BJ (cell line): ENCODE data around the gene RASSF6. TPM values are rescaled to one million over a fixed set of nuclear protein-coding genes. Genes with fewer than 3 reads are reported as not detected.
"Not testable (repeated sequence)": the region's sequence is repeated elsewhere in the genome, so short reads cannot be mapped to it uniquely, and the experiment has no call there.

Source experiments
- CTCF ChIA-PET: fragments of 350-600 bp; formaldehyde crosslinking; extraction: SDS; loops from one replicate; lab custom pipeline; 2021; ENCODE audit warnings: antibody characterized with exemption, inconsistent platforms; lab: Yijun Ruan, JAX
- POLR2A ChIA-PET: fragments of 300-600 bp; sonication (Branson Sonifier 250); formaldehyde crosslinking; extraction: SDS; loops from one replicate; lab custom pipeline; 2021; ENCODE audit warnings: antibody characterized with exemption; lab: Charles Lee
- DNase-seq: peaks from one replicate; pipeline ENCODE4 v3.0.0-alpha.2; 2011; ENCODE audit warnings: low read depth
- H3K27me3 ChIP-seq: 2 replicates; pipeline ENCODE4 v1.6.0; 2011; ENCODE audit warnings: low read length; ENCODE audit not compliant: control insufficient read depth, insufficient read depth
- H3K36me3 ChIP-seq: 2 replicates; pipeline ENCODE4 v1.5.1; 2011; ENCODE audit warnings: low read length; ENCODE audit not compliant: control insufficient read depth, insufficient read depth
- H3K4me3 ChIP-seq: 2 replicates; pipeline ENCODE4 v1.5.1; 2011; ENCODE audit warnings: low read depth, mild to moderate bottlenecking, control low read depth, low read length
- CTCF ChIP-seq: IDR thresholded peaks from 2 replicates; pipeline ENCODE4 v1.5.1; 2011; ENCODE audit warnings: low read depth, mild to moderate bottlenecking, control low read depth, inconsistent platforms, low read length, moderate library complexity; ENCODE audit not compliant: insufficient read depth
- polyA plus RNA-seq: library from polyadenylated mRNA; depleted of rRNA; stranded (reverse); fragments of >200 nt; gene quantifications from 2 replicates; pipeline ENCODE4 v1.2.3, GENCODE V29; 2011

RASSF6 gene
- polyA plus RNA-seq, 1 experiment: not detected

- Histone ChIP-seq H3K27me3 (peaks cover 3% of the 10 kb centered on the region), H3K4me3 (no peak overlapping the region), H3K36me3 (no peaks in the 10 kb centered on the region)
- TF ChIP-seq CTCF: no peak
- POLR2A ChIA-PET: no interaction called here
- CTCF ChIA-PET: interaction anchor here (0.9 to 5.6 kb wide), 2 partner anchors 56 to 76 kb away, joined by 5 to 37 read pairs; no protein-coding TSS in a partner anchor
- no peak for DNase-seq
Observed at GRCh38 chr4:73650250-73650649, 30.0 kb upstream of the RASSF6 start.

- no peak for DNase-seq
- Histone ChIP-seq H3K4me3 (no peak overlapping the region), H3K36me3 (no peaks in the 10 kb centered on the region), H3K27me3 (peaks cover 3% of the 10 kb centered on the region)
- ChIA-PET CTCF (interaction anchor here (0.5 to 0.8 kb wide), 3 partner anchors 75 to 1045 kb away, joined by 3 read pairs; no protein-coding TSS in a partner anchor), POLR2A (no interaction called here)
- no peak for TF ChIP-seq CTCF
Observed at GRCh38 chr4:73648478-73648877, 28.2 kb upstream of the RASSF6 start.

- TF ChIP-seq CTCF: no peak
- no peak for DNase-seq
- ChIA-PET CTCF (interaction anchor here (1.2 to 1.8 kb wide), 2 partner anchors 72 to 387 kb away, joined by 3 to 9 read pairs; no protein-coding TSS in a partner anchor), POLR2A (no interaction called here)
- Histone ChIP-seq H3K27me3 (peaks cover 3% of the 10 kb centered on the region), H3K4me3 (no peak overlapping the region), H3K36me3 (no peaks in the 10 kb centered on the region)
Observed at GRCh38 chr4:73646117-73646516, 25.9 kb upstream of the RASSF6 start.

- no peak for DNase-seq
- ChIA-PET POLR2A (no interaction called here), CTCF (no interaction called here)
- no peak overlapping the region for H3K4me3 ChIP-seq
- H3K36me3 ChIP-seq: no peaks in the 10 kb centered on the region
- no peak for TF ChIP-seq CTCF
- H3K27me3 ChIP-seq: peaks cover 3% of the 10 kb centered on the region; the same call in 1 of the 2 replicates
Observed at GRCh38 chr4:73631565-73632226, 11.5 kb upstream of the RASSF6 start.

GRCh38 chr4:73628834-73629233 lies 8.6 kb upstream of the RASSF6 start:
- H3K27me3 ChIP-seq, DNase-seq, POLR2A ChIA-PET, H3K36me3 ChIP-seq, CTCF ChIA-PET, H3K4me3 ChIP-seq: not testable (repeated sequence)
